OCI-LY3 (cell line): ENCODE measurements around the gene YPEL3.

ENCODE experiments used
- H2AFZ ChIP-seq: fragments of 200-600, 300-600 bp; shearing (Covaris generic); 2 replicates; pipeline ENCODE4 v1.6.0; 2014; ENCODE audit warnings: antibody characterized with exemption, low read depth, low read length
- H3K27ac ChIP-seq: fragments of 200-600, 300-600 bp; sonication (generic); 2 replicates; pipeline ENCODE4 v1.5.1; 2014; ENCODE audit warnings: mild to moderate bottlenecking, low read length, moderate library complexity, mixed read lengths
- H3K27me3 ChIP-seq: fragments of 200-600, 300-600 bp; sonication (generic); 2 replicates; pipeline ENCODE4 v1.6.1; 2014; ENCODE audit warnings: low read depth, low read length, mixed read lengths
- H3K36me3 ChIP-seq: fragments of 200-600, 300-600 bp; sonication (generic); replicated peaks from 2 replicates; pipeline ENCODE3; 2014; ENCODE audit warnings: low read depth, low read length, mixed read lengths
- H3K4me1 ChIP-seq: fragments of 300-600, 200-600 bp; sonication (generic); 2 replicates; pipeline ENCODE4 v1.6.1; 2014; ENCODE audit warnings: low read length, mixed read lengths
- H3K4me2 ChIP-seq: fragments of 200-600, 300-600 bp; sonication (generic); 2 replicates; pipeline ENCODE4 v1.6.1; 2014; ENCODE audit warnings: low read length, mixed read lengths
- H3K4me3 ChIP-seq: fragments of 300-600, 200-600 bp; sonication (generic); 2 replicates; pipeline ENCODE4 v1.5.1; 2014; ENCODE audit warnings: antibody characterized with exemption, mild to moderate bottlenecking, low read length, moderate library complexity
- H3K79me2 ChIP-seq: fragments of 300-600, 200-600 bp; shearing (Covaris generic); 2 replicates; pipeline ENCODE4 v1.6.1; 2014; ENCODE audit warnings: mild to moderate bottlenecking, low read length, mixed read lengths
- H3K9ac ChIP-seq: fragments of 300-600, 200-600 bp; shearing (Covaris generic); 2 replicates; pipeline ENCODE4 v1.6.0; 2014; ENCODE audit warnings: mild to moderate bottlenecking, low read length, moderate library complexity
- H3K9me3 ChIP-seq: fragments of 200-600, 300-600 bp; shearing (Covaris generic); 2 replicates; pipeline ENCODE4 v1.6.1; 2014; ENCODE audit warnings: low read length, mixed read lengths; ENCODE audit not compliant: insufficient read depth
- H4K20me1 ChIP-seq: fragments of 200-600, 300-600 bp; sonication (generic); 2 replicates; pipeline ENCODE4 v1.6.1; 2016; ENCODE audit warnings: low read length, mixed read lengths; ENCODE audit not compliant: insufficient read depth
- CTCF ChIP-seq: fragments of 200-600, 300-600 bp; sonication (generic); IDR thresholded peaks from 2 replicates; pipeline ENCODE4 v1.5.1; 2014; ENCODE audit warnings: antibody characterized with exemption, low read length, low read depth
- EZH2phosphoT487 ChIP-seq: fragments of 200-600 bp; shearing (Covaris generic); IDR thresholded peaks from 2 replicates; pipeline ENCODE4 v1.6.1; 2018; ENCODE audit warnings: antibody characterized with exemption, mixed run types, low read depth

Gene YPEL3

GRCh38 chr16:30086291-30087140 is 9.5 kb downstream of the YPEL3 start:
- TF ChIP-seq EZH2phosphoT487 (no peak), CTCF (no peak)
- Histone ChIP-seq H3K9ac (no peak overlapping the region), H3K27ac (no peak overlapping the region), H3K36me3 (peaks cover 36% of the 10 kb centered on the region), H4K20me1 (no peaks in the 10 kb centered on the region), H3K4me1 (no peaks in the 10 kb centered on the region; the same call in 1 of the 2 replicates), H3K27me3 (no peaks in the 10 kb centered on the region), H2AFZ (no peak overlapping the region), H3K9me3 (no peaks in the 10 kb centered on the region), H3K4me2 (no peak overlapping the region), H3K4me3 (no peak overlapping the region), H3K79me2 (no peaks in the 10 kb centered on the region)

GRCh38 chr16:30085820-30086219 is 10.2 kb downstream of the YPEL3 start:
- H3K4me2 ChIP-seq = no peak overlapping the region
- no peak overlapping the region for H3K9ac ChIP-seq
- no peaks in the 10 kb centered on the region for H3K27me3 ChIP-seq
- H2AFZ ChIP-seq = no peak overlapping the region
- TF ChIP-seq CTCF (no peak), EZH2phosphoT487 (no peak)
- no peaks in the 10 kb centered on the region for H4K20me1 ChIP-seq
- no peak overlapping the region for H3K4me3 ChIP-seq
- H3K9me3 ChIP-seq = no peaks in the 10 kb centered on the region
- no peaks in the 10 kb centered on the region for H3K79me2 ChIP-seq
- peaks cover 41% of the 10 kb centered on the region for H3K36me3 ChIP-seq
- no peak overlapping the region for H3K27ac ChIP-seq
- H3K4me1 ChIP-seq = no peaks in the 10 kb centered on the region

- Histone ChIP-seq H3K27me3 (no peaks in the 10 kb centered on the region), H3K4me1 (no peaks in the 10 kb centered on the region), H3K36me3 (peaks cover 44% of the 10 kb centered on the region), H3K79me2 (no peaks in the 10 kb centered on the region), H4K20me1 (no peaks in the 10 kb centered on the region), H3K27ac (no peak overlapping the region), H3K4me2 (no peak overlapping the region), H3K4me3 (no peak overlapping the region), H3K9me3 (no peaks in the 10 kb centered on the region), H3K9ac (no peak overlapping the region), H2AFZ (no peak overlapping the region)
- TF ChIP-seq CTCF (no peak), EZH2phosphoT487 (no peak)
Measured at GRCh38 chr16:30085247-30085646, 10.8 kb downstream of the YPEL3 start.

- TF ChIP-seq EZH2phosphoT487 (no peak), CTCF (no peak)
- Histone ChIP-seq H3K4me1 (no peaks in the 10 kb centered on the region), H2AFZ (no peak overlapping the region), H3K36me3 (peaks cover 46% of the 10 kb centered on the region), H3K27ac (no peak overlapping the region), H3K4me3 (no peak overlapping the region), H3K9me3 (no peaks in the 10 kb centered on the region), H3K79me2 (peaks cover 2% of the 10 kb centered on the region), H3K4me2 (no peak overlapping the region), H4K20me1 (no peaks in the 10 kb centered on the region), H3K9ac (no peak overlapping the region), H3K27me3 (no peaks in the 10 kb centered on the region)
Measured at GRCh38 chr16:30084816-30085159, 11.2 kb downstream of the YPEL3 start.
